ENCODE data around the gene TNFRSF17. TPM values are rescaled to one million over a fixed set of nuclear protein-coding genes. Genes with fewer than 3 reads are reported as not detected.

Gene TNFRSF17
- total and polyA plus RNA-seq, 10 of the 15 experiments (the other 5 are each of a cell fraction or from before 2014, with no cell fraction given): 106 to 461 (median 179) TPM

DNA sequence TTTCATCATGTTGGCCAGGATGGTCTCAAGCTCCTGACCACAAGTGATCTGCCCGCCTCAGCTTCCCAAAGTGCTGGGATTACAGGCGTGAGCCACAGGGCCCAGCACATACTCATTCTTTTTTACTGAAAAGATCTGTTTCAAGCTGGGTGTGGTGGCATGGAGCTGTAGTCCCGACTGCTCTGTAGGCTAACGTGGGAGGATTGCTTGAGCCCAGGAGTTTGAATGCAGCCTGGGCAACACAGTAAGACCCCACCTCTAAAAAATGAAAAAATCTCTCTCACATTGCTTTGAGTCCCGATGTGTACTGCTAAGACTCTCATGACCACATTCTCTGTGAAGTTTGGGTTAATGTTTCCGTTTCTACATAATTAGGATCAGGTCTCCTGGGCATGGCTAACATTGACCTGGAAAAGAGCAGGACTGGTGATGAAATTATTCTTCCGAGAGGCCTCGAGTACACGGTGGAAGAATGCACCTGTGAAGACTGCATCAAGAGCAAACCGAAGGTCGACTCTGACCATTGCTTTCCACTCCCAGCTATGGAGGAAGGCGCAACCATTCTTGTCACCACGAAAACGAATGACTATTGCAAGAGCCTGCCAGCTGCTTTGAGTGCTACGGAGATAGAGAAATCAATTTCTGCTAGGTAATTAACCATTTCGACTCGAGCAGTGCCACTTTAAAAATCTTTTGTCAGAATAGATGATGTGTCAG, 2.3 kb downstream of the TNFRSF17 start:
- intact Hi-C loops (cut with micrococcal nuclease; ENCODE audit: unreplicated experiment): loop anchor here (5.0 to 10.0 kb wide), 2 partner anchors 55 to 57 kb away; no protein-coding TSS in a partner anchor
- H3K36me3 ChIP-seq (ENCODE audit: control insufficient read depth in 2 of 2, insufficient read depth in 2 of 2, low read length in 1 of 2): peaks cover 0 to 27% of the 10 kb centered on the region in 2 experiments; a peak in 3 of 4 replicates
- ChIA-PET SMC1A (ENCODE audit: uncharacterized antibody, unreplicated experiment) (interaction anchor here (1.0 to 7.9 kb wide), 9 partner anchors 9 to 100 kb away, joined by 3 to 162 read pairs (median 5); partner anchors contain the start of gene SNX29), POLR2A (interaction anchor here (0.6 to 9.6 kb wide), 11 partner anchors 8 to 1060 kb away, joined by 3 to 171 read pairs (median 4); partner anchors contain the start of gene SNX29), RAD21 (ENCODE audit: unreplicated experiment) (interaction anchor here (0.6 to 8.0 kb wide), 10 partner anchors 8 to 170 kb away, joined by 3 to 162 read pairs (median 4); partner anchors contain the start of genes SNX29 and ZC3H7A), CTCF (interaction anchor here (1.4 to 8.5 kb wide), 6 partner anchors 9 to 100 kb away, joined by 4 to 73 read pairs (median 12); partner anchors contain the start of gene SNX29)
- peak overlapping the region; percentile 82 for H3K4me2 ChIP-seq (ENCODE audit: control insufficient read depth, insufficient read depth)
- no peak for FAIRE-seq
- no TSS peak for BruUV-seq (replicated peaks)
- H3K9ac ChIP-seq (ENCODE audit: control insufficient read depth, insufficient read depth, low read length): peak overlapping the region; percentile 1
- TF ChIP-seq SPI1 (IDR thresholded peaks at IDR 0.05; ENCODE audit: borderline replicate concordance, insufficient read depth, low read depth, low read length) (no peak), TBL1XR1 (IDR thresholded peaks at IDR 0.05; ENCODE audit: low read depth, low read length) (no peak), IKZF1 (conservative IDR thresholded peaks at IDR 0.05) (0 out of 2 replicates have a peak, but pooled peaks have one; percentile 20)
- H3K27ac ChIP-seq (ENCODE audit: control insufficient read depth, insufficient read depth): peak overlapping the region; percentile 95
- no peaks in the 10 kb centered on the region for H3K9me3 ChIP-seq (replicated peaks; ENCODE audit: control insufficient read depth, insufficient read depth, low read length)
- peaks cover 40% of the 10 kb centered on the region for H3K79me2 ChIP-seq (ENCODE audit: control insufficient read depth, insufficient read depth, low read length)
- H2AFZ ChIP-seq (ENCODE audit: control insufficient read depth, low read depth, low read length): no peak overlapping the region
- 96% methylated on average over 17 of the region's 17 CpGs for WGBS (ENCODE audit: insufficient coverage, insufficient replicate concordance, low lambda C conversion rate, missing lambda C conversion rate)
- H4K20me1 ChIP-seq (ENCODE audit: control insufficient read depth, insufficient read depth): no peaks in the 10 kb centered on the region
- in situ Hi-C loops (cut with MboI): no loop called here
- ATAC-seq: no peak
- H3K27me3 ChIP-seq (replicated peaks in 1 of 2; ENCODE audit: control insufficient read depth in 2 of 2, insufficient read depth in 2 of 2, low read length in 1 of 2): no peaks in the 10 kb centered on the region
- H3K4me3 ChIP-seq: peak overlapping the region; percentile 70
- DNase-seq (ENCODE audit: low read depth, low spot score): no peak
- peaks cover 30% of the 10 kb centered on the region for H3K4me1 ChIP-seq (ENCODE audit: control insufficient read depth, insufficient read depth, low read length)

DNA sequence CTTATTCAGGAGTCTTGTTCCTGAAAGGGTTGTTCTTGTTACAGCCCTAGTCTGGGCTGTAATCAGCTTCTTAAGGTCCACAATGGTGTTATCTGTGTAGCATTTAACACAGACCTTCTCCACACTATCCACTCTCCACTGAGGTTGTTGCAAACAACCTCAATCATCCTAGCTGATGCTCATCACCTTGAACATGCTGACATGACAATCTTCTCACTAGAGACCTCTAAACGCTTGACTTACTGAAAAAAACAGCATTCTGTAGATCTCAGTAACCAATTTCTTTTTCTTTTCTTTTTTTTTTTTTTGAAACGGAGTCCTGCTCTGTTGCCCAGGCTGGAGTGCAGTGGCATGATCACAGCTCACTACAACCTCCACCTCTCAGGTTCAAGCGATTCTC, 3.6 kb downstream of the TNFRSF17 start:
- no peak for FAIRE-seq

More for the DNA sequence above, 3.6 kb downstream of the TNFRSF17 start:
- CTCF ChIA-PET: interaction anchor here (0.7 to 8.5 kb wide), 7 partner anchors 10 to 99 kb away, joined by 3 to 73 read pairs (median 9); partner anchors contain the start of gene SNX29
- WGBS (ENCODE audit: insufficient coverage, insufficient replicate concordance, low lambda C conversion rate, missing lambda C conversion rate): 94% methylated on average over 2 of the region's 3 CpGs
- H3K9ac ChIP-seq (ENCODE audit: control insufficient read depth, insufficient read depth, low read length): no peak overlapping the region
- SMC1A ChIA-PET (ENCODE audit: uncharacterized antibody, unreplicated experiment): interaction anchor here (1.0 to 7.9 kb wide), 10 partner anchors 10 to 30 kb away, joined by 3 to 162 read pairs (median 6); partner anchors contain the start of gene SNX29
- H3K27ac ChIP-seq (ENCODE audit: control insufficient read depth, insufficient read depth): no peak overlapping the region
- H3K27me3 ChIP-seq (replicated peaks in 1 of 2; ENCODE audit: control insufficient read depth in 2 of 2, insufficient read depth in 2 of 2, low read length in 1 of 2): no peaks in the 10 kb centered on the region
- peaks cover 23% of the 10 kb centered on the region for H3K4me1 ChIP-seq (ENCODE audit: control insufficient read depth, insufficient read depth, low read length)
- TF ChIP-seq RAD21 (IDR thresholded peaks at IDR 0.05; ENCODE audit: insufficient read depth, low read depth, low read length) (no peak), TCF12 (IDR thresholded peaks at IDR 0.05; ENCODE audit: low read depth, low read length) (no peak), POLR2AphosphoS5 (IDR thresholded peaks at IDR 0.05; ENCODE audit: low read length) (0 out of 2 replicates have a peak, but pooled peaks have one; percentile 34)
- H2AFZ ChIP-seq (ENCODE audit: control insufficient read depth, low read depth, low read length): no peak overlapping the region
- H4K20me1 ChIP-seq (ENCODE audit: control insufficient read depth, insufficient read depth): no peaks in the 10 kb centered on the region
- DNase-seq (ENCODE audit: low read depth, low spot score) (no peak), ATAC-seq (no peak)
- RAD21 ChIA-PET (ENCODE audit: unreplicated experiment): interaction anchor here (1.0 to 8.0 kb wide), 6 partner anchors 9 to 171 kb away, joined by 3 to 162 read pairs (median 12); partner anchors contain the start of genes SNX29 and ZC3H7A
- peaks cover 0 to 28% of the 10 kb centered on the region in 2 experiments; a peak in 3 of 4 replicates for H3K36me3 ChIP-seq (ENCODE audit: control insufficient read depth in 2 of 2, insufficient read depth in 2 of 2, low read length in 1 of 2)
- POLR2A ChIA-PET: interaction anchor here (0.5 to 9.6 kb wide), 6 partner anchors 10 to 89 kb away, joined by 3 to 171 read pairs (median 4); partner anchors contain the start of gene SNX29
- in situ Hi-C loops (cut with MboI): no loop called here
- H3K4me3 ChIP-seq: peak overlapping the region; percentile 70; the same call in 1 of the 2 replicates
- peak overlapping the region; percentile 26 for H3K4me2 ChIP-seq (ENCODE audit: control insufficient read depth, insufficient read depth)
- peaks cover 40% of the 10 kb centered on the region for H3K79me2 ChIP-seq (ENCODE audit: control insufficient read depth, insufficient read depth, low read length)
- H3K9me3 ChIP-seq (replicated peaks; ENCODE audit: control insufficient read depth, insufficient read depth, low read length): no peaks in the 10 kb centered on the region
- intact Hi-C loops (cut with micrococcal nuclease; ENCODE audit: unreplicated experiment): loop anchor here (5.0 to 10.0 kb wide), 2 partner anchors 56 kb away; no protein-coding TSS in a partner anchor
- no TSS peak for BruUV-seq (replicated peaks)
